Hepatocyte (in vitro differentiated cells): ENCODE data around the gene PTPRE. TPM values are rescaled to one million over a fixed set of nuclear protein-coding genes. Genes with fewer than 3 reads are reported as not detected.
A peak's percentile ranks its signal among the peaks of the same experiment; 100 is the strongest.

Source experiments
- DNase-seq: peaks from one replicate; pipeline ENCODE4 v3.0.0-alpha.2; 2016; ENCODE audit warnings: low spot score
- H2AFZ ChIP-seq: fragments of 200-600 bp; sonication (generic); 2 replicates; pipeline ENCODE4 v1.6.0; 2016; ENCODE audit warnings: antibody characterized with exemption, mild to moderate bottlenecking
- H3K27ac ChIP-seq: fragments of 200-600 bp; sonication (generic); 2 replicates; pipeline ENCODE4 v1.5.1; 2016; ENCODE audit warnings: mild to moderate bottlenecking
- H3K27me3 ChIP-seq: fragments of 200-600 bp; sonication (generic); 2 replicates; pipeline ENCODE4 v1.6.1; 2016
- H3K36me3 ChIP-seq: fragments of 200-600 bp; sonication (generic); replicated peaks from 2 replicates; pipeline ENCODE4 v1.5.1; 2016; ENCODE audit warnings: low read depth; ENCODE audit not compliant: insufficient read depth
- H3K4me1 ChIP-seq: fragments of 200-600 bp; sonication (generic); 2 replicates; pipeline ENCODE4 v1.5.1; 2016; ENCODE audit warnings: mild to moderate bottlenecking, moderate library complexity; ENCODE audit not compliant: insufficient read depth
- H3K4me2 ChIP-seq: fragments of 200-600 bp; sonication (generic); 2 replicates; pipeline ENCODE4 v1.6.0; 2016
- H3K4me3 ChIP-seq: fragments of 200-600 bp; sonication (generic); 2 replicates; pipeline ENCODE4 v1.5.1; 2016; ENCODE audit warnings: mild to moderate bottlenecking
- H3K79me2 ChIP-seq: fragments of 200-600 bp; sonication (generic); 2 replicates; pipeline ENCODE4 v1.6.0; 2017; ENCODE audit warnings: mild to moderate bottlenecking
- H3K9me2 ChIP-seq: fragments of 200-600 bp; sonication (generic); replicated peaks from 2 replicates; pipeline ENCODE4 v1.6.0; 2017; ENCODE audit warnings: mild to moderate bottlenecking; ENCODE audit not compliant: insufficient read depth
- H3K9me3 ChIP-seq: fragments of 200-600 bp; sonication (generic); 2 replicates; pipeline ENCODE4 v1.5.1; 2016; ENCODE audit warnings: low read depth, mild to moderate bottlenecking
- H4K20me1 ChIP-seq: fragments of 200-600 bp; sonication (generic); 2 replicates; pipeline ENCODE4 v1.6.0; 2016; ENCODE audit warnings: mild to moderate bottlenecking; ENCODE audit not compliant: insufficient read depth, poor library complexity, severe bottlenecking
- EZH2 ChIP-seq: fragments of 200-600 bp; sonication (generic); IDR thresholded peaks from 2 replicates; pipeline ENCODE4 v1.6.1; 2016; ENCODE audit warnings: antibody characterized with exemption, mild to moderate bottlenecking, borderline replicate concordance
- EZH2phosphoT487 ChIP-seq: fragments of 200-600 bp; sonication (generic); IDR thresholded peaks from one replicate; pipeline ENCODE4 v1.6.1; 2018; ENCODE audit warnings: antibody characterized with exemption, mild to moderate bottlenecking, low read depth, moderate library complexity; ENCODE audit not compliant: unreplicated experiment, severe bottlenecking
- WGBS: methylation state at CpG from one replicate; pipeline ENCODE4 v1.1.6; 2016; ENCODE audit warnings: low lambda C conversion rate; ENCODE audit errors: missing lambda C conversion rate; 5-methylcytosine and 5-hydroxymethylcytosine counted together
- polyA plus RNA-seq: library from polyadenylated mRNA; unstranded; fragments of >200 nt; fragmentation: Nextera tagmentation; extraction: Ambion mirVana; gene quantifications from 2 replicates; pipeline ENCODE4 v1.2.1, GENCODE V29; 2016
- total RNA-seq: library from RNA; depleted of rRNA; stranded (reverse); fragments of >200 nt; gene quantifications from 2 replicates; pipeline ENCODE4 v1.2.3, GENCODE V29; 2014
- TF ChIP-seq, protein P1 (sequence below): fragments of 200-600 bp; sonication (generic); IDR thresholded peaks from 2 replicates; pipeline ENCODE4 v1.5.1; 2016; ENCODE audit warnings: antibody characterized with exemption, mild to moderate bottlenecking; ENCODE audit not compliant: poor library complexity

The PTPRE gene
- total and polyA plus RNA-seq, 2 experiments from 2014 or later: 3.2 to 10.1 TPM

DNA sequence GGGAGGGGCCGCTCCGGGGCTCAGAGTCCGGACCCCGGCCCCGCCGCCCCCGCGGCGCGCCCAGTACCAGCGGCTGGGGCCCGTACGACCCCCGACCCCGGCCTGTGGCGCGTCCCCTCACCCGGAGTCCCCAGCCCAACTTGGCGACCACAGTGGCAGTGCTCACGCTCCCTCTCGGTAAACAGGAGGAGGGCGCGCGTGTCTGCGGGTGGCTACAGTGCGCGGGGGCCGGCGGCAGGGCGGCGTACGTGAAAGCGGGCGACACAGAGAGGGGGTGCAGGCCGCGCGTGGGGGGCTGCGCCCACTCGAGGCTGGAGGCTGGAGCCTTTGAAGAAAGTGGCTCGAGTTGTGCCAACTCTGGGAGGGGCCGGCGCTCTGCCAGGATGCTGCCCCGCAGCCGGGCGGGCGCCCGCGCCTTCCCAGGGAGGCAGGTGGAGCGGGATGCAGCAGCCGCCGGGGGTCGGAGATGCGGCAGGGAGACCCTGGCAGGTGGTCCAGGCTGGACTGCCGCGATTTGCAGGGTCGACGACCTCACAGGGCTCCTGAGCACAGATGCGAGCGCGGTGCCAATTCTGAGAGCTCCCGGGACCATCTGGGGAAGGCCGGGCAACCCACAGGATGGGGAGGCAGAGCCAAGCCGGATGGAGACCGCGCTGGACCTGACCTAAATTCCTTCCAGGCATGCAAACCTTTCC is 655 bp downstream of the PTPRE start:
- peak; percentile 37 for DNase-seq
- Histone ChIP-seq H4K20me1 (no peaks in the 10 kb centered on the region), H3K4me3 (peak overlapping the region; percentile 96), H3K9me2 (no peaks in the 10 kb centered on the region), H3K4me1 (peaks cover 5% of the 10 kb centered on the region), H2AFZ (peak overlapping the region; percentile 90), H3K36me3 (no peaks in the 10 kb centered on the region), H3K27ac (peak overlapping the region; percentile 82), H3K79me2 (no peaks in the 10 kb centered on the region), H3K27me3 (no peaks in the 10 kb centered on the region), H3K9me3 (no peaks in the 10 kb centered on the region), H3K4me2 (peak overlapping the region; percentile 98)
- 24% methylated on average over 42 of the region's 65 CpGs for WGBS
- TF ChIP-seq, protein P1, sequence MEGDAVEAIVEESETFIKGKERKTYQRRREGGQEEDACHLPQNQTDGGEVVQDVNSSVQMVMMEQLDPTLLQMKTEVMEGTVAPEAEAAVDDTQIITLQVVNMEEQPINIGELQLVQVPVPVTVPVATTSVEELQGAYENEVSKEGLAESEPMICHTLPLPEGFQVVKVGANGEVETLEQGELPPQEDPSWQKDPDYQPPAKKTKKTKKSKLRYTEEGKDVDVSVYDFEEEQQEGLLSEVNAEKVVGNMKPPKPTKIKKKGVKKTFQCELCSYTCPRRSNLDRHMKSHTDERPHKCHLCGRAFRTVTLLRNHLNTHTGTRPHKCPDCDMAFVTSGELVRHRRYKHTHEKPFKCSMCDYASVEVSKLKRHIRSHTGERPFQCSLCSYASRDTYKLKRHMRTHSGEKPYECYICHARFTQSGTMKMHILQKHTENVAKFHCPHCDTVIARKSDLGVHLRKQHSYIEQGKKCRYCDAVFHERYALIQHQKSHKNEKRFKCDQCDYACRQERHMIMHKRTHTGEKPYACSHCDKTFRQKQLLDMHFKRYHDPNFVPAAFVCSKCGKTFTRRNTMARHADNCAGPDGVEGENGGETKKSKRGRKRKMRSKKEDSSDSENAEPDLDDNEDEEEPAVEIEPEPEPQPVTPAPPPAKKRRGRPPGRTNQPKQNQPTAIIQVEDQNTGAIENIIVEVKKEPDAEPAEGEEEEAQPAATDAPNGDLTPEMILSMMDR: no peak
- TF ChIP-seq EZH2 (no peak), EZH2phosphoT487 (no peak)

DNA sequence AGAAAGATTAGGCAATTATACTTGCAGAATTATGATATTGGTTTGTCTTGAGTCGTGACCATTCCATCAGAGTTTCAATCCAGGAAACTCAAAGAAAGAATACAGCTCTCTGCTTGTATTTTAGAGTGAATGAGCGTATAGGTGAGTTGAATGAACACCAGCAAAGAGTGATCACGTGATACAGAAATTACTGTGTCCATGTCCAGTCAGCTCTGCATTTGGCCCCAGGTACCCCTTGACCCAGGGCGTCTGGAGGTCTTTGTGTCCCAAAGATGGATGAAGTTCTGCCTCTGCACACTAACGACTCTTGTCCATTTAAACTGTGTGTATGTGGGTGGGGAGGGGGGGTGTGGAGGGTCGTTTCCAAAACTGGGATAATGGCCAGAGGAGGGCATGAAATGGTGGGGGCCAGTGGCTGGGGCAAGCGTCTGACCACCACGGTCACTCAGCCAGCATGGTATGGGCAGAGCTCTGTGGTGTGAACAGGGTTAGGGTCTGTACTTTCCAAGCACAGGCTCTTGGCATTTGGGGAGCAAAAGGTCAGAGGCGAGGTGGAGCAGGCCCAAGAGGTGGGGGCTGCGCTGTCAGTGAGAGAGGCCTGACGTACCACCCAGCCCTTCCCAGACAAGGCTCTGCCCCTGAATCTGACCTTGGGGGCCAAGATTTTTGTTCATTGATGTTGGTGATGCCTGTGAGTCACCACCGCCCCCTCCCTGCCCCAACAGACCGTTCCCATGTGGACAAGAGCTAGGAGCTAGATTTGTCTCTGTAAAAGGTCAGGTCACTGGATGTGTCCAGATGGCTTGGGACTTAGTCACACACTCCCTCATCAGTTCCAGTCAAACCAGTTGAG is 1.4 kb downstream of the PTPRE start:
- Histone ChIP-seq H4K20me1 (no peaks in the 10 kb centered on the region), H3K27ac (no peak overlapping the region), H3K36me3 (no peaks in the 10 kb centered on the region), H3K9me2 (no peaks in the 10 kb centered on the region), H3K4me2 (peak overlapping the region; percentile 98), H3K27me3 (no peaks in the 10 kb centered on the region), H2AFZ (no peak overlapping the region), H3K79me2 (no peaks in the 10 kb centered on the region), H3K9me3 (no peaks in the 10 kb centered on the region), H3K4me1 (peaks cover 5% of the 10 kb centered on the region), H3K4me3 (no peak overlapping the region)
- 82% methylated on average over 13 of the region's 13 CpGs for WGBS
- DNase-seq: no peak
- TF ChIP-seq EZH2: no peak
- TF ChIP-seq, protein P1: no peak

DNA sequence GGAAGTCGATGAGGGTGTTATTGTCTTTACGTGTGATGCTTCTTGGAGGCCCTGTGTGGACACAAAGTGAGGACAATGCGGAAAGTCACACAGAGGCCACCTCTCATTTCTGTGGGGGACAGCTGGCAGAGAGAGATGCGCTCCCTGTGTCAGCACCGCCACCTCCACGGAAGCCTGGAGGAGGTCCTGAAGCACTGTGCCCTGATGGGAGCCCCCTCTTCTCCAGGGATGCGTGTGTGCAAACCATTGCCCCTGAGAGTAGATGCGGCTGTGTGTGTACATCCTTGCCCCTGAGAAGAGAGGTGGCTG is 2.0 kb downstream of the PTPRE start:
- Histone ChIP-seq H3K4me3 (no peak overlapping the region), H3K9me2 (no peaks in the 10 kb centered on the region), H3K27ac (no peak overlapping the region), H3K27me3 (no peaks in the 10 kb centered on the region), H3K79me2 (no peaks in the 10 kb centered on the region), H3K4me2 (no peak overlapping the region), H4K20me1 (no peaks in the 10 kb centered on the region), H3K36me3 (no peaks in the 10 kb centered on the region), H3K9me3 (no peaks in the 10 kb centered on the region), H2AFZ (no peak overlapping the region), H3K4me1 (peaks cover 5% of the 10 kb centered on the region)
- DNase-seq: no peak
- TF ChIP-seq EZH2phosphoT487: no peak
- TF ChIP-seq EZH2: no peak
- TF ChIP-seq, protein P1: no peak
- WGBS: 84% methylated on average over 8 of the region's 8 CpGs
